ENCODE results near the gene CABP7. TPM values are rescaled to one million over a fixed set of nuclear protein-coding genes. Genes with fewer than 3 reads are reported as not detected.

CABP7 gene
- total and polyA plus RNA-seq, 2 experiments from 2014 or later: 0.06 to 0.24 TPM

DNA sequence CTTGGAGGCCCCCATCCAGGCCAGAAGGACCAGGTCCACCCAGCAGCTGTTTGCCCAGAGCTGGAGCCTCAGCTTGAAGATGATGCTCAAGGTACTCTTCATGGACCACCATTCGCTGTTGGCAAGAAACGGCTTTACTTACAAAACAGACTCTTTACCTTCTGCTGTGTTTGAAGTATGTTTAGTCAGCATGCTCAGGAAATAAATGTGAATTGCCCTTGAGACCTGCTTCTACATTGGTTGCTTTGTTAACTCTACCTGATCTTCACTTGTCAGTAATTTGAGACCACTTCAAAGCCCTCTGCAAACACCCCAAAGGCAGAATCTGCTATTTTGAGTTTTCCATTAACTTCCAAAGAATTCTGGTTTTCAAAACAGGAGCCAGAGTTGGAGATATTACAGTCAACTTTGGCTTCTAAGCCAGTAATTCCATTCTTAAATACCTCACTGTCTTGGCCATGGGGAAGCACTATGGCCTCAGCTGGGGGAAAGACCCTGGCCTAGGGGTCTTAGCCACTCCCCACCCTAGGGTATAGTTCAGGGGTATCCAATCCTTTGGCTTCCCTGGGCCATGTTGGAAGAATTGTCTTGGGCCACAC is 50.0 kb downstream of the CABP7 start:
- Histone ChIP-seq H2AFZ (no peak overlapping the region), H4K20me1 (replicated peaks; ENCODE audit: insufficient read depth) (no peaks in the 10 kb centered on the region; the same call in 1 of the 2 replicates), H3K36me3 (ENCODE audit: insufficient read depth) (no peaks in the 10 kb centered on the region), H3K79me2 (replicated peaks; ENCODE audit: insufficient read depth) (peaks cover 24% of the 10 kb centered on the region), H3K4me1 (ENCODE audit: insufficient read depth) (peaks cover 11% of the 10 kb centered on the region), H3K27me3 (ENCODE audit: insufficient read depth) (no peaks in the 10 kb centered on the region), H3K27ac (ENCODE audit: low read depth) (no peak overlapping the region), H3K4me3 (no peak overlapping the region), H3K9me2 (ENCODE audit: insufficient read depth) (no peaks in the 10 kb centered on the region), H3F3A (replicated peaks; ENCODE audit: low read depth) (peaks cover 4% of the 10 kb centered on the region; the same call in 1 of the 2 replicates), H3K4me2 (no peak overlapping the region)
- ATAC-seq (no peak), DNase-seq (ENCODE audit: low spot score) (no peak)
- H3K9me3 Mint-ChIP-seq: no peaks in the 10 kb centered on the region
- H3K36me3 Mint-ChIP-seq (ENCODE audit: low read depth): peaks cover 28% of the 10 kb centered on the region
- no peak overlapping the region for H3K4me3 Mint-ChIP-seq
- H3K27ac Mint-ChIP-seq: no peak overlapping the region
- H3K4me1 Mint-ChIP-seq: peaks cover 15% of the 10 kb centered on the region
- H3K27me3 Mint-ChIP-seq (ENCODE audit: insufficient read depth, low read depth, poor library complexity): peaks cover 13% of the 10 kb centered on the region
- TF ChIP-seq, protein P1, sequence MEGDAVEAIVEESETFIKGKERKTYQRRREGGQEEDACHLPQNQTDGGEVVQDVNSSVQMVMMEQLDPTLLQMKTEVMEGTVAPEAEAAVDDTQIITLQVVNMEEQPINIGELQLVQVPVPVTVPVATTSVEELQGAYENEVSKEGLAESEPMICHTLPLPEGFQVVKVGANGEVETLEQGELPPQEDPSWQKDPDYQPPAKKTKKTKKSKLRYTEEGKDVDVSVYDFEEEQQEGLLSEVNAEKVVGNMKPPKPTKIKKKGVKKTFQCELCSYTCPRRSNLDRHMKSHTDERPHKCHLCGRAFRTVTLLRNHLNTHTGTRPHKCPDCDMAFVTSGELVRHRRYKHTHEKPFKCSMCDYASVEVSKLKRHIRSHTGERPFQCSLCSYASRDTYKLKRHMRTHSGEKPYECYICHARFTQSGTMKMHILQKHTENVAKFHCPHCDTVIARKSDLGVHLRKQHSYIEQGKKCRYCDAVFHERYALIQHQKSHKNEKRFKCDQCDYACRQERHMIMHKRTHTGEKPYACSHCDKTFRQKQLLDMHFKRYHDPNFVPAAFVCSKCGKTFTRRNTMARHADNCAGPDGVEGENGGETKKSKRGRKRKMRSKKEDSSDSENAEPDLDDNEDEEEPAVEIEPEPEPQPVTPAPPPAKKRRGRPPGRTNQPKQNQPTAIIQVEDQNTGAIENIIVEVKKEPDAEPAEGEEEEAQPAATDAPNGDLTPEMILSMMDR (conservative IDR thresholded peaks at IDR 0.05; ENCODE audit: low read depth in 2 of 2): no peak
- TF ChIP-seq, protein P2, sequence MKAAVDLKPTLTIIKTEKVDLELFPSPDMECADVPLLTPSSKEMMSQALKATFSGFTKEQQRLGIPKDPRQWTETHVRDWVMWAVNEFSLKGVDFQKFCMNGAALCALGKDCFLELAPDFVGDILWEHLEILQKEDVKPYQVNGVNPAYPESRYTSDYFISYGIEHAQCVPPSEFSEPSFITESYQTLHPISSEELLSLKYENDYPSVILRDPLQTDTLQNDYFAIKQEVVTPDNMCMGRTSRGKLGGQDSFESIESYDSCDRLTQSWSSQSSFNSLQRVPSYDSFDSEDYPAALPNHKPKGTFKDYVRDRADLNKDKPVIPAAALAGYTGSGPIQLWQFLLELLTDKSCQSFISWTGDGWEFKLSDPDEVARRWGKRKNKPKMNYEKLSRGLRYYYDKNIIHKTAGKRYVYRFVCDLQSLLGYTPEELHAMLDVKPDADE (IDR thresholded peaks at IDR 0.05): no peak
- no peak for TF ChIP-seq ZNF331 (CRISPR knock-in tag; IDR thresholded peaks at IDR 0.05; ENCODE audit: low read depth)

DNA sequence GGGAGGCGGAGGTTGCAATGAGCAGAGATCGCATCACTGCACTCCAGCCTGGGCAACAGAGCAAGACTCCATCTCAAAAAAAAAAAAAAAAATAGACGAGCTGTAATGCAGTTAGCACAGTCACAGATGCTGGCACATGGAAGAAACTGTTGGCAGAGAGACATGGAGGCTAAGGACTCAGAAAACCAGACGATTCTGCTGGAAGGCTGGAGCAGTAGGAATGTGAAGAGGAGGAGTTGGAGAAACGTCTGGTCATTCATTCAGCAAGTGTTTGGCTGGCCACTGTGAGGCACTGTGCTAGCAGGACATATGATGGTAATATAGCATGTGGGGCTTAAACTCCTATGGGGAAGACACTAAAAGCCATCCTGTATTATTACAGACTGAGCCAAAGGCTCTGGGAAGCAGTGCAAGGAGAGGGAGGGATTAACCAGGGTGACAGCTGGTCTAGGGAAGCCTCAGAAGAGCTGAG is 52.4 kb downstream of the CABP7 start:
- no peaks in the 10 kb centered on the region; the same call in 1 of the 2 replicates for H4K20me1 ChIP-seq (replicated peaks; ENCODE audit: insufficient read depth)
- H3K4me1 Mint-ChIP-seq: peaks cover 9% of the 10 kb centered on the region
- peaks cover 4% of the 10 kb centered on the region; the same call in 1 of the 2 replicates for H3F3A ChIP-seq (replicated peaks; ENCODE audit: low read depth)
- H3K27ac Mint-ChIP-seq: no peak overlapping the region
- H3K4me3 ChIP-seq: no peak overlapping the region
- H3K36me3 ChIP-seq (ENCODE audit: insufficient read depth): no peaks in the 10 kb centered on the region
- peaks cover 8% of the 10 kb centered on the region for H3K4me1 ChIP-seq (ENCODE audit: insufficient read depth)
- peaks cover 5% of the 10 kb centered on the region for H3K27me3 Mint-ChIP-seq (ENCODE audit: insufficient read depth, low read depth, poor library complexity)
- no peak overlapping the region for H3K4me2 ChIP-seq
- TF ChIP-seq STAT1 (IDR thresholded peaks at IDR 0.05; ENCODE audit: unreplicated experiment): no peak
- TF ChIP-seq, protein P2 (IDR thresholded peaks at IDR 0.05): no peak
- TF ChIP-seq, protein P1 (conservative IDR thresholded peaks at IDR 0.05; ENCODE audit: low read depth in 2 of 2): peak; percentile 69 to 74
- no peak for TF ChIP-seq EZH2 (IDR thresholded peaks at IDR 0.05; ENCODE audit: low read depth, unreplicated experiment)
- TF ChIP-seq, protein P3, sequence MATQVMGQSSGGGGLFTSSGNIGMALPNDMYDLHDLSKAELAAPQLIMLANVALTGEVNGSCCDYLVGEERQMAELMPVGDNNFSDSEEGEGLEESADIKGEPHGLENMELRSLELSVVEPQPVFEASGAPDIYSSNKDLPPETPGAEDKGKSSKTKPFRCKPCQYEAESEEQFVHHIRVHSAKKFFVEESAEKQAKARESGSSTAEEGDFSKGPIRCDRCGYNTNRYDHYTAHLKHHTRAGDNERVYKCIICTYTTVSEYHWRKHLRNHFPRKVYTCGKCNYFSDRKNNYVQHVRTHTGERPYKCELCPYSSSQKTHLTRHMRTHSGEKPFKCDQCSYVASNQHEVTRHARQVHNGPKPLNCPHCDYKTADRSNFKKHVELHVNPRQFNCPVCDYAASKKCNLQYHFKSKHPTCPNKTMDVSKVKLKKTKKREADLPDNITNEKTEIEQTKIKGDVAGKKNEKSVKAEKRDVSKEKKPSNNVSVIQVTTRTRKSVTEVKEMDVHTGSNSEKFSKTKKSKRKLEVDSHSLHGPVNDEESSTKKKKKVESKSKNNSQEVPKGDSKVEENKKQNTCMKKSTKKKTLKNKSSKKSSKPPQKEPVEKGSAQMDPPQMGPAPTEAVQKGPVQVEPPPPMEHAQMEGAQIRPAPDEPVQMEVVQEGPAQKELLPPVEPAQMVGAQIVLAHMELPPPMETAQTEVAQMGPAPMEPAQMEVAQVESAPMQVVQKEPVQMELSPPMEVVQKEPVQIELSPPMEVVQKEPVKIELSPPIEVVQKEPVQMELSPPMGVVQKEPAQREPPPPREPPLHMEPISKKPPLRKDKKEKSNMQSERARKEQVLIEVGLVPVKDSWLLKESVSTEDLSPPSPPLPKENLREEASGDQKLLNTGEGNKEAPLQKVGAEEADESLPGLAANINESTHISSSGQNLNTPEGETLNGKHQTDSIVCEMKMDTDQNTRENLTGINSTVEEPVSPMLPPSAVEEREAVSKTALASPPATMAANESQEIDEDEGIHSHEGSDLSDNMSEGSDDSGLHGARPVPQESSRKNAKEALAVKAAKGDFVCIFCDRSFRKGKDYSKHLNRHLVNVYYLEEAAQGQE (IDR thresholded peaks at IDR 0.05; ENCODE audit: unreplicated experiment): no peak
- no peaks in the 10 kb centered on the region for H3K9me3 Mint-ChIP-seq
- H3K36me3 Mint-ChIP-seq (ENCODE audit: low read depth): peaks cover 28% of the 10 kb centered on the region
- H3K9me2 ChIP-seq (ENCODE audit: insufficient read depth): no peaks in the 10 kb centered on the region
- peaks cover 17% of the 10 kb centered on the region for H3K79me2 ChIP-seq (replicated peaks; ENCODE audit: insufficient read depth)
- DNase-seq (ENCODE audit: low spot score) (peak; percentile 65), ATAC-seq (peak; percentile 73)
- no peak overlapping the region for H2AFZ ChIP-seq
- no peak overlapping the region for H3K27ac ChIP-seq (ENCODE audit: low read depth)
- H3K27me3 ChIP-seq (ENCODE audit: insufficient read depth): no peaks in the 10 kb centered on the region
- H3K4me3 Mint-ChIP-seq: no peak overlapping the region
